Endothelial cell of umbilical vein (primary cell): ENCODE measurements around the gene LYRM2. TPM values are rescaled to one million over a fixed set of nuclear protein-coding genes. Genes with fewer than 3 reads are reported as not detected.
"Not testable (repeated sequence)": the region's sequence is repeated elsewhere in the genome, so short reads cannot be mapped to it uniquely, and the experiment has no call there.

Experiments used
- BruUV-seq: library from RNA; stranded (reverse); fragments of 400-500 nt; replicated peaks from 2 replicates; lab custom pipeline; 2021; lab: Mats Ljungman, UMichigan
- CTCF ChIA-PET: fragments of 300-600, 350-600 bp; sonication (Branson Sonifier 250); formaldehyde crosslinking; loops from one replicate; lab custom pipeline; 2021; ENCODE audit warnings: antibody characterized with exemption, inconsistent platforms; lab: Charles Lee
- POLR2A ChIA-PET: fragments of 300-600, 350-600 bp; sonication (Branson Sonifier 250); formaldehyde crosslinking; loops from one replicate; lab custom pipeline; 2021; ENCODE audit warnings: antibody characterized with exemption, inconsistent platforms; lab: Charles Lee
- DNase-seq: peaks from one replicate; pipeline ENCODE4 v3.0.0-alpha.2; 2011; ENCODE audit warnings: low read depth, low spot score
- FAIRE-seq: peaks from 2 replicates; lab custom pipeline; 2011; peaks lifted over from hg19 to GRCh38; lab: Jason Lieb, UNC
- H2AFZ ChIP-seq: 2 replicates; pipeline ENCODE4 v1.6.0; 2012; ENCODE audit warnings: low read depth, low read length, control low read depth, inconsistent platforms
- H3K27ac ChIP-seq: 2 replicates; pipeline ENCODE4 v1.5.1; 2011; ENCODE audit warnings: low read depth, mild to moderate bottlenecking, control low read depth, low read length, moderate library complexity; ENCODE audit not compliant: insufficient read depth
- H3K27me3 ChIP-seq, 2 experiments: 2 replicates each; pipeline versions ENCODE4 v1.6.0 to v1.6.1; 2011; ENCODE audit warnings: low read length in 2 of 2, mixed read lengths in 1 of 2; ENCODE audit not compliant: control insufficient read depth in 2 of 2, insufficient read depth in 2 of 2
- H3K36me3 ChIP-seq, 2 experiments: 2 replicates in 1 of 2; 3 replicates in 1 of 2; pipeline ENCODE4 v1.5.1; 2011; ENCODE audit warnings: low read length in 2 of 2, mild to moderate bottlenecking in 1 of 2, moderate library complexity in 1 of 2; ENCODE audit not compliant: control insufficient read depth in 2 of 2, insufficient read depth in 2 of 2; ENCODE audit errors: extremely low read depth in 1 of 2
- H3K4me1 ChIP-seq: 3 replicates; pipeline ENCODE4 v1.5.1; 2011; ENCODE audit warnings: mild to moderate bottlenecking, low read length; ENCODE audit not compliant: control insufficient read depth, insufficient read depth; ENCODE audit errors: extremely low read depth
- H3K4me2 ChIP-seq: 2 replicates; pipeline ENCODE4 v1.6.1; 2011; ENCODE audit warnings: low read length, control low read depth, mixed read lengths; ENCODE audit not compliant: insufficient read depth
- H3K4me3 ChIP-seq, 3 experiments: fragments of 200-600 bp in 1 of 3; sonication (generic), shearing (Covaris generic) in 1 of 3; replicated peaks in 1 of 3; 2 replicates each; pipeline ENCODE4 v1.5.1; 2011 to 2016; ENCODE audit warnings: control low read depth in 3 of 3, low read length in 3 of 3, mild to moderate bottlenecking in 2 of 3, inconsistent platforms in 1 of 3, low read depth in 1 of 3, moderate library complexity in 1 of 3; ENCODE audit not compliant: insufficient read depth in 1 of 3
- H3K79me2 ChIP-seq: 2 replicates; pipeline ENCODE4 v1.6.0; 2012; ENCODE audit warnings: low read length, inconsistent platforms; ENCODE audit not compliant: control insufficient read depth, insufficient read depth
- H3K9ac ChIP-seq: replicated peaks from 2 replicates; pipeline ENCODE3; 2011; ENCODE audit warnings: low read length, control low read depth; ENCODE audit not compliant: insufficient read depth; ENCODE audit errors: extremely low read depth
- H3K9me1 ChIP-seq: replicated peaks from 3 replicates; pipeline ENCODE4 v1.6.0; 2011; ENCODE audit warnings: mild to moderate bottlenecking, low read length; ENCODE audit not compliant: control insufficient read depth, insufficient read depth; ENCODE audit errors: extremely low read depth
- H3K9me3 ChIP-seq: replicated peaks from 2 replicates; pipeline ENCODE4 v1.5.1; 2012; ENCODE audit warnings: low read length, inconsistent platforms; ENCODE audit not compliant: control insufficient read depth, insufficient read depth
- H4K20me1 ChIP-seq: replicated peaks from 2 replicates; pipeline ENCODE3; 2011; ENCODE audit warnings: mild to moderate bottlenecking, low read length; ENCODE audit not compliant: control insufficient read depth, insufficient read depth; ENCODE audit errors: extremely low read depth
- EZH2 ChIP-seq: IDR thresholded peaks from 2 replicates; pipeline ENCODE4 v1.6.1; 2012; ENCODE audit warnings: borderline replicate concordance, low read depth, mild to moderate bottlenecking, moderate library complexity, low read length, inconsistent platforms; ENCODE audit not compliant: severe bottlenecking
- FOS ChIP-seq: IDR thresholded peaks from 2 replicates; pipeline ENCODE4 v1.6.1; 2011; ENCODE audit warnings: mild to moderate bottlenecking, low read length, moderate library complexity, borderline replicate concordance; ENCODE audit not compliant: insufficient read depth
- GATA2 ChIP-seq: IDR thresholded peaks from 2 replicates; pipeline ENCODE4 v1.7.0; 2011; ENCODE audit warnings: low read depth, mild to moderate bottlenecking, moderate library complexity, mixed read lengths, low read length; ENCODE audit not compliant: insufficient read length, insufficient read depth
- JUN ChIP-seq: IDR thresholded peaks from 2 replicates; pipeline ENCODE4 v1.6.1; 2011; ENCODE audit warnings: borderline replicate concordance, low read depth; ENCODE audit not compliant: insufficient read length, insufficient read depth
- MAX ChIP-seq: IDR thresholded peaks from 2 replicates; pipeline ENCODE4 v1.6.1; 2011; ENCODE audit not compliant: insufficient read depth, insufficient read length
- MYC ChIP-seq: IDR thresholded peaks from one replicate; pipeline ENCODE4 v1.6.1; 2011; ENCODE audit warnings: mild to moderate bottlenecking, low read depth, low read length
- POLR2A ChIP-seq: IDR thresholded peaks from 2 replicates; pipeline ENCODE4 v1.6.1; 2012; ENCODE audit warnings: low read depth, mild to moderate bottlenecking, control low read depth, low read length
- POLR2AphosphoS5 ChIP-seq: IDR thresholded peaks from 2 replicates; pipeline ENCODE4 v1.6.1; 2012; ENCODE audit warnings: low read depth, mild to moderate bottlenecking, control low read depth, low read length, moderate library complexity; ENCODE audit not compliant: insufficient read depth
- dilution Hi-C: fragments of 300-500 bp; cut with MboI; formaldehyde crosslinking; loops from one replicate; pipeline ENCODE4 v1.15.0; 2019; ENCODE audit warnings: low sequenced_read_pairs; ENCODE audit not compliant: extremely low pct_ligation_motif_present
- intact Hi-C: fragments of 100-400 bp; cut with micrococcal nuclease; formaldehyde crosslinking; loops from one replicate; pipeline ENCODE4 v1.10.0; 2022
- polyA plus RNA-seq, 4 experiments: library from polyadenylated mRNA; depleted of rRNA in 3 of 4; stranded (reverse) in 3 of 4; unstranded in 1 of 4; fragments of >200 nt; gene quantifications; 2 replicates each; pipeline versions ENCODE4 v1.2.1 to v1.2.3, GENCODE V29; 2011 to 2012; ENCODE audit warnings: missing spikeins in 1 of 4
- total RNA-seq: library from RNA; stranded (reverse); gene quantifications from 2 replicates; pipeline ENCODE4 v1.2.3, GENCODE V29; 2021
- TF ChIP-seq, protein P1 (sequence below), 2 donors: IDR thresholded peaks; 1 replicate in 1 of 2; 2 replicates in 1 of 2; pipeline ENCODE4 v1.5.1; 2011; ENCODE audit warnings: low read length in 2 of 2, mild to moderate bottlenecking in 2 of 2, moderate library complexity in 2 of 2, control low read depth in 1 of 2, inconsistent platforms in 1 of 2, low read depth in 1 of 2; ENCODE audit not compliant: insufficient read depth in 1 of 2; ENCODE audit errors: extremely low read depth in 1 of 2

Gene LYRM2
- total and polyA plus RNA-seq, 2 donors (not counting 3 experiments of a cell fraction or from before 2014, with no cell fraction given) = 11.8 to 41.9 TPM

DNA sequence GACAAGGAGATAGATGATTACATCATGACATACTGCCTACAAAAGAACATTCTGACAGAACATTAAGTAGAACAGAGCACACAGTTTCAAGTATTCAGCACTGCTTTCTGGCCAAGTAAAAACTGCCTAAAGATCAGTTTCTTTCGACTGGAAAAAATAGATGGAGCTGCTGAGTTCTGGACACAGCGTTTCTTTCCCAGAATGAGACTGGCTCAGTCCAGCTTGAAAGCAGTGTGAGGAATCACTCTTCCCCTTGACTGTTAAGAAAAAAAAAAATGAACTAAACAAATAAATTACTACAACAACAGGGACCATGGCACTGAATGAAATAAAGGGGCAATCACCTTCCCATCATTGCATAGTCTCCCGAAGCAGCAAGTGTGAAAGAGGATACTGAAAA, 4.4 kb upstream of the LYRM2 start:
- intact Hi-C loops = no loop called here
- ChIA-PET CTCF (no interaction called here), POLR2A (no interaction called here)
- H3K27ac ChIP-seq = no peak overlapping the region
- H3K4me3 ChIP-seq = no peak overlapping the region
- H3K9me3 ChIP-seq = no peaks in the 10 kb centered on the region
- peaks cover 16 to 21% of the 10 kb centered on the region in 2 experiments for H3K36me3 ChIP-seq
- TF ChIP-seq MAX (no peak), JUN (no peak), POLR2A (no peak), GATA2 (no peak), FOS (no peak), MYC (no peak), EZH2 (no peak), POLR2AphosphoS5 (no peak)
- TF ChIP-seq, protein P1, sequence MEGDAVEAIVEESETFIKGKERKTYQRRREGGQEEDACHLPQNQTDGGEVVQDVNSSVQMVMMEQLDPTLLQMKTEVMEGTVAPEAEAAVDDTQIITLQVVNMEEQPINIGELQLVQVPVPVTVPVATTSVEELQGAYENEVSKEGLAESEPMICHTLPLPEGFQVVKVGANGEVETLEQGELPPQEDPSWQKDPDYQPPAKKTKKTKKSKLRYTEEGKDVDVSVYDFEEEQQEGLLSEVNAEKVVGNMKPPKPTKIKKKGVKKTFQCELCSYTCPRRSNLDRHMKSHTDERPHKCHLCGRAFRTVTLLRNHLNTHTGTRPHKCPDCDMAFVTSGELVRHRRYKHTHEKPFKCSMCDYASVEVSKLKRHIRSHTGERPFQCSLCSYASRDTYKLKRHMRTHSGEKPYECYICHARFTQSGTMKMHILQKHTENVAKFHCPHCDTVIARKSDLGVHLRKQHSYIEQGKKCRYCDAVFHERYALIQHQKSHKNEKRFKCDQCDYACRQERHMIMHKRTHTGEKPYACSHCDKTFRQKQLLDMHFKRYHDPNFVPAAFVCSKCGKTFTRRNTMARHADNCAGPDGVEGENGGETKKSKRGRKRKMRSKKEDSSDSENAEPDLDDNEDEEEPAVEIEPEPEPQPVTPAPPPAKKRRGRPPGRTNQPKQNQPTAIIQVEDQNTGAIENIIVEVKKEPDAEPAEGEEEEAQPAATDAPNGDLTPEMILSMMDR (IDR thresholded peaks at IDR 0.05; ENCODE audit: extremely low read depth in 1 of 2, insufficient read depth in 1 of 2, low read depth in 1 of 2, low read length in 2 of 2) = no peak
- dilution Hi-C loops = no loop called here
- no peaks in the 10 kb centered on the region for H3K27me3 ChIP-seq
- H3K4me2 ChIP-seq = no peak overlapping the region
- DNase-seq (no peak), FAIRE-seq (no peak)
- H2AFZ ChIP-seq = no peak overlapping the region
- peaks cover 7% of the 10 kb centered on the region for H3K4me1 ChIP-seq
- peaks cover 3% of the 10 kb centered on the region for H3K79me2 ChIP-seq
- no peaks in the 10 kb centered on the region for H4K20me1 ChIP-seq
- no peak overlapping the region for H3K9ac ChIP-seq
- no TSS peak for BruUV-seq
- H3K9me1 ChIP-seq = no peaks in the 10 kb centered on the region

DNA sequence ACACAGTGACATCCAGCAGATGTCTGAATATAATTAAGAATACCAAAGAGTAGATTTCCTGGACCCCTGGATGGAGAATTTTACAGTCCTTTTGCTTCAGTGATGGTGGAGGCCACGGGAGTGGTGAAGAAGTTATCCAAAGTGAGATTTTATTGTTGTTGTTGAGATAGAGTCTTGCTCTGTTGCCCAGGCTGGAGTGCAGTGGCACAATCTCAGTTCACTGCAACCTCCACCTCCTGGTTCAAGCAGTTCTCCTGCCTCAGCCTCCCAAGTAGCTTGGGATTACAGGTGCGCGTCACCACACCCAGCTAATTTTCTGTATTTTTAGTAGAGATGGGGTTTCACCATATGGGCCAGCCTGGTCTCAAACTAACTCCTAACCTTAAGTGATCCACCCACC, 3.0 kb upstream of the LYRM2 start:
- DNase-seq, H2AFZ ChIP-seq, H3K27ac ChIP-seq, BruUV-seq, H3K4me3 ChIP-seq, H3K9me3 ChIP-seq, H3K4me2 ChIP-seq, FAIRE-seq, H3K9ac ChIP-seq, H3K79me2 ChIP-seq, H3K9me1 ChIP-seq, H4K20me1 ChIP-seq, dilution Hi-C loops, POLR2A ChIA-PET, intact Hi-C loops, H3K27me3 ChIP-seq: not testable (repeated sequence)
- Histone ChIP-seq H3K4me1 (peaks cover 12% of the 10 kb centered on the region), H3K36me3 (peaks cover 8 to 15% of the 10 kb centered on the region in 2 experiments)
- CTCF ChIA-PET = interaction anchor here (1.5 kb wide), 1 partner anchor 9 kb away, joined by 3 read pairs; no protein-coding TSS in a partner anchor
